Esophagus squamous epithelium (tissue), 4 donors: ENCODE measurements around the gene APOBEC3H.

Experiments used
- CTCF ChIP-seq, 6 experiments: fragments of 450-650 bp in 4 of 6; fragments of 200-600 bp in 2 of 6; sonication (generic) in 2 of 6; IDR thresholded peaks; one replicate each; pipeline ENCODE4 v1.5.1; 2016 to 2019; ENCODE audit warnings: antibody characterized with exemption in 6 of 6, mild to moderate bottlenecking in 4 of 6, moderate library complexity in 4 of 6
- POLR2A ChIP-seq, 4 donors: fragments of 450-650 bp; IDR thresholded peaks; one replicate each; pipeline ENCODE4 v1.6.1; 2017; ENCODE audit warnings: antibody characterized with exemption in 4 of 4, mild to moderate bottlenecking in 4 of 4, moderate library complexity in 3 of 4

- TF ChIP-seq POLR2A (IDR thresholded peaks at IDR 0.05) (no peak), CTCF (IDR thresholded peaks at IDR 0.05) (no peak)
Observed at GRCh38 chr22:39125622-39126021, 28.6 kb downstream of the APOBEC3H start.
